Neuron (in vitro differentiated cells): ENCODE results near the gene HOXC12.

Source experiments
- H2AFZ ChIP-seq: one replicate; pipeline ENCODE4 v1.6.1; 2013; ENCODE audit warnings: low read depth, mild to moderate bottlenecking, inconsistent platforms, low read length, moderate library complexity
- H3K27me3 ChIP-seq: one replicate; pipeline ENCODE4 v1.6.1; 2013; ENCODE audit warnings: low read length; ENCODE audit not compliant: insufficient read depth
- H3K36me3 ChIP-seq: one replicate; pipeline ENCODE4 v1.6.1; 2013; ENCODE audit warnings: low read length; ENCODE audit not compliant: insufficient read depth
- H3K4me1 ChIP-seq: one replicate; pipeline ENCODE4 v1.6.1; 2013; ENCODE audit warnings: low read length; ENCODE audit not compliant: insufficient read depth
- H3K4me3 ChIP-seq: 2 replicates; pipeline ENCODE4 v1.5.1; 2013; ENCODE audit warnings: mild to moderate bottlenecking, low read length, moderate library complexity
- H3K9me3 ChIP-seq: one replicate; pipeline ENCODE4 v1.6.1; 2013; ENCODE audit warnings: low read length

Gene HOXC12

DNA sequence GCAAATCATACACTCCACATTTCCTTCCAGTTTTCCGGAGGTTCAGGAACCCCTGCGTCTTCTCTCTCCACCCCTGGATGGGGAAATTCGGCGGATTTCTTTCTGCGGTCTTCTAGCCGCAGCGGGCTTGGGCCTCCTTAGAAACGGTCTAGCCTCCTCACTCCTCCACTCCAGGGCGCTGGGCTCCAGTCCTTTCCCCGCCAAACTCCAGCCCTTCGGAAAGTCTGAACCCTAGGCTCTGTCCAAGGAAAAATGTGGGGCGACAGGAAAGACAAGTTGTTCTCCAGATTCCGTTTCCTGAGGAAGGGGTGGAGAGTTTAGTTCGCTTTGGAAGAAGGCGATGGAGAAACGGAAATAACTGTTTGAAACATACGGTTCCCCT, 28.9 kb downstream of the HOXC12 start:
- peaks cover 94% of the 10 kb centered on the region for H3K27me3 ChIP-seq

DNA sequence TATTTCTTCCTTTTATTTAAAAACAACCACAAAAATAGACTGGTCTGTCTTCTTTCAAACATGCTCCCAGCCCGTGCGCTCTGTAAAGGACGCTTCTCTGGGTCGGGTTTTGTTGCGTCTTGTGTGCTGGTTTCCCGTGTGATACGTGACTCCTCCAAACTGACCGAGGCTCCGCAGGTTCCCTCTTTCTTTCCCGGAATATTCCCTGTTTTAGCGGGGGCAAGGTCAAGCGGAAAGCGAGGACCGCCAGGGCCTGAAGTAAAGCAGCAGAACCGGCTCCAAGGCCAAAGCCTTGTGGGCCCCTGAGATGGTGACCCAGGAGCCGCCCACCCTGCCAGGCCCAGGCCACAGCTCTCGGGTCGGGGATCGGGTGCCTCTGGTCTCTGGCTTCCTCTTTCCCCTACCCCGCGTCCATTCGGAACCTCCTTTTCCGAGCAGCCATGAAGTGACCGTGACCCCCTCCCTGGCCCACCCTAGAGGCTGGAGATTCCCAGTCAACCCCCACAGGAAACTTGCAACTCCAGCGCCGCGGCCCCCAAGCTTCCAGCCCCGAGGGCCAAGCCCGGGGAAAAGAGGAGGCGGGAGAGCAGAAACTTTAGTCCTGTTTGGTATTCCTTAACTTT, 29.4 kb downstream of the HOXC12 start:
- no peak overlapping the region for H3K4me3 ChIP-seq
- no peak overlapping the region for H2AFZ ChIP-seq
- H3K9me3 ChIP-seq, result no peaks in the 10 kb centered on the region
- H3K4me1 ChIP-seq, result no peaks in the 10 kb centered on the region
- H3K36me3 ChIP-seq, result no peaks in the 10 kb centered on the region
- H3K27me3 ChIP-seq, result peaks cover 94% of the 10 kb centered on the region

More for the DNA sequence above, 28.9 kb downstream of the HOXC12 start:
- H3K9me3 ChIP-seq, result no peaks in the 10 kb centered on the region
- H2AFZ ChIP-seq, result no peak overlapping the region
- no peaks in the 10 kb centered on the region for H3K4me1 ChIP-seq
- no peak overlapping the region for H3K4me3 ChIP-seq
- no peaks in the 10 kb centered on the region for H3K36me3 ChIP-seq

- Histone ChIP-seq H3K27me3 (peaks cover 94% of the 10 kb centered on the region), H3K4me3 (no peak within 1 kb of the TSS), H2AFZ (peak within 1 kb of the TSS; percentile 15)
Measured at GRCh38 chr12:53984901-53985691, 30.4 kb downstream of the HOXC12 start, which contains the start of gene HOXC10. TSS of gene HOXC10 (plus strand) at chr12:53985146. CDS start at chr12:53985260, 114 bp downstream.

GRCh38 chr12:53985692-53985993, 30.9 kb downstream of the HOXC12 start:
- Histone ChIP-seq H3K4me3 (no peak overlapping the region), H3K27me3 (peaks cover 95% of the 10 kb centered on the region), H3K9me3 (no peaks in the 10 kb centered on the region), H2AFZ (no peak overlapping the region), H3K36me3 (no peaks in the 10 kb centered on the region), H3K4me1 (no peaks in the 10 kb centered on the region)

More at GRCh38 chr12:53984901-53985691, 30.4 kb downstream of the HOXC12 start, which contains the start of gene HOXC10:
- H3K9me3 ChIP-seq, result no peaks in the 10 kb centered on the region
- no peaks in the 10 kb centered on the region for H3K36me3 ChIP-seq
- no peaks in the 10 kb centered on the region for H3K4me1 ChIP-seq

DNA sequence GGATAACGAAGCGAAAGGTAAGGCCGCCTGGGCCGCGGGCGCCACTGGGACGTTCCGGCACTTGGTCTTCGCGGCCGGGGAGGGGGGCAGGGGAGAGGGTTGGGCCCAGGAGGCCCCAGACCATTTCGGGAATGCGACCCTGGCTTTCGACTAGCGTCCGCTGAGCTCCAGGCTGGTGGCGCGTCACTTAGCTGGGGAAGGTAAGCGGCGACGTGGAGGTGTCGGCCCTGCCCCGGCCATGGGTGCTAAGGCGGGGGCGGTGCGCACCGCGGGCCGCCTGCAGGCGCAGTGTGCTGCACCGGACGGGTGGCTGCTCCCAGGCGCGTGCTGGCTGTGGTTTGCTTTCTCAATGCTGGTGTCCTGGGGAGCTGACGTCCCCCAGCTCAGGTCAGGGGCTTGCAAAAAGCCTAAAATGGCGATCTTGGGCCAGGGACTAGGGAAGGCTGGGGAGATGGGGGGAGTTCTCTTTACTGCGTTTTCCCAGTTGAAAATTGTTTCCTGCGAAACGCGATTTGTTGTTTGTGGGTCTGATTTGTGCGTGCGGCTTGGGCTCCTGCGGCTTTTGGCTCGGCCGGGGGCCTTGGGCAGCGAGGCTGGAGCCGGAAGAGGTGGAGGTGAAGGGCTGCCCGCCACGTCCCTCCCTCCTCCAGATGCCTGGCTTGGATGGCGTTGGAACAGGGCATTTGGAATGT, 31.4 kb downstream of the HOXC12 start:
- Histone ChIP-seq H3K4me1 (no peaks in the 10 kb centered on the region), H3K4me3 (no peak overlapping the region), H3K27me3 (peaks cover 95% of the 10 kb centered on the region), H3K9me3 (no peaks in the 10 kb centered on the region), H3K36me3 (no peaks in the 10 kb centered on the region), H2AFZ (no peak overlapping the region)

- H3K4me3 ChIP-seq, result no peak overlapping the region
- H3K27me3 ChIP-seq, result peaks cover 95% of the 10 kb centered on the region
- H3K9me3 ChIP-seq, result no peaks in the 10 kb centered on the region
- H3K36me3 ChIP-seq, result no peaks in the 10 kb centered on the region
- no peaks in the 10 kb centered on the region for H3K4me1 ChIP-seq
- no peak overlapping the region for H2AFZ ChIP-seq
Measured at GRCh38 chr12:53986686-53987483, 32.2 kb downstream of the HOXC12 start.

DNA sequence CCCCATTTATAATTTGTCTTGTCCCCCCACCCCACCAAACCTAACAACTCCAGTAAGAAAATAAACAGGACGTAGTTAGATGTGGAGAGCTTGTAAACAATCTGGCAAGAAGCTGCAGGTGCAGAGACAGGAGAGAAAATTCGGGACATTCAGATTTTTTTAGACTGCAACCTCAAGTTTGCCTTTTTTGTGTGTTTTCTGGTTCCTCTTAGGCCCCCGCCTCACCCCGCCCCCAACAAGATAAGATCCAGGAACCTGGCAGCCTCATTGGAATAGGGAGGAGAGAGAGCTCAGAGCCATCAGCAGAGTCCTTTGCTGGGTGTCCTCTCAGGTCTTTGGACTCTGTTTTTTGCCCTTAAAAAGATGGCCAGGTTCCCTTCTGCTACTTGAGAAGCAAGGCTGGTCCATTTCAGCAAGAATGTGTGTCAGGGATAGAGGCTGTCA, 33.1 kb downstream of the HOXC12 start:
- Histone ChIP-seq H2AFZ (no peak overlapping the region), H3K9me3 (no peaks in the 10 kb centered on the region), H3K27me3 (peaks cover 94% of the 10 kb centered on the region), H3K4me3 (no peak overlapping the region), H3K36me3 (no peaks in the 10 kb centered on the region), H3K4me1 (no peaks in the 10 kb centered on the region)

DNA sequence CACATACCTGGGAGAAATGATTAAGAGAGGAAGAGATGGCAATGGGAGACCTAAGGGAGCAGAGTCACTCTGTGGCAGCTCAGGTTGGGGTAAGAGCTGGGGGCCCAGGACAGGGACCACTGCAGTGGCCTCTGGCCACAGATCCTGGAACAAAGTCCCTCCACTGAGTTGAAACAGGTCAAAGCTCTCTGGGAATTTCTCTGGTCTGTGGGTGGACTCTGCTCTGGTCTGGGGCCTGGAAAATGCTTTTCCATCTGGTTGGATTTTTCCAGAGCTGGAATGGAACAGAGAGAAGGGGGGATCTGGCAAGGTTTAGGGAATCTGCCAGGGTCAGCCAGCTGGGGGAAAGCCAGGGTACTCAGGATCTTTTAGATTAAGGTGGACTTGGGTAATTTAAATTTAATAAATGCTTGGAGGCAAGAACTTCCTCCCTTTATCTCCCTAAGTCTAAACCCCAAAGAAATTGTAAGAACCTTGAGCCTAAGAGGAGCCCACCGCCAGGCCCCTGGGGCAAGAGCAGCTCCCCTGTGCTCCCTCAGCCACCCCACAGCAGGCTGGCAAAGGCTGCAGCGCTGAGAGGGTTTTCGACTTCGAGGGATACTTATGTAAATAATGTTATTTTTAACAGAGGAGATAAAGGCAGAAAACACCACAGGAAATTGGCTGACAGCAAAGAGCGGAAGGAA, 34.0 kb downstream of the HOXC12 start:
- Histone ChIP-seq H3K9me3 (no peaks in the 10 kb centered on the region), H3K36me3 (no peaks in the 10 kb centered on the region), H3K4me3 (no peak overlapping the region), H2AFZ (no peak overlapping the region), H3K27me3 (peaks cover 94% of the 10 kb centered on the region), H3K4me1 (no peaks in the 10 kb centered on the region)

- Histone ChIP-seq H3K9me3 (no peaks in the 10 kb centered on the region), H2AFZ (no peak overlapping the region), H3K4me1 (no peaks in the 10 kb centered on the region), H3K27me3 (peaks cover 94% of the 10 kb centered on the region), H3K4me3 (no peak overlapping the region), H3K36me3 (no peaks in the 10 kb centered on the region)
Measured at GRCh38 chr12:53989227-53990113, 34.8 kb downstream of the HOXC12 start.

- H3K4me1 ChIP-seq, result peaks cover 5% of the 10 kb centered on the region
- H3K4me3 ChIP-seq, result no peak overlapping the region
- no peaks in the 10 kb centered on the region for H3K36me3 ChIP-seq
- peaks cover 98% of the 10 kb centered on the region for H3K27me3 ChIP-seq
- H2AFZ ChIP-seq, result no peak overlapping the region
- H3K9me3 ChIP-seq, result no peaks in the 10 kb centered on the region
Measured at GRCh38 chr12:53990311-53991076, 35.8 kb downstream of the HOXC12 start.

DNA sequence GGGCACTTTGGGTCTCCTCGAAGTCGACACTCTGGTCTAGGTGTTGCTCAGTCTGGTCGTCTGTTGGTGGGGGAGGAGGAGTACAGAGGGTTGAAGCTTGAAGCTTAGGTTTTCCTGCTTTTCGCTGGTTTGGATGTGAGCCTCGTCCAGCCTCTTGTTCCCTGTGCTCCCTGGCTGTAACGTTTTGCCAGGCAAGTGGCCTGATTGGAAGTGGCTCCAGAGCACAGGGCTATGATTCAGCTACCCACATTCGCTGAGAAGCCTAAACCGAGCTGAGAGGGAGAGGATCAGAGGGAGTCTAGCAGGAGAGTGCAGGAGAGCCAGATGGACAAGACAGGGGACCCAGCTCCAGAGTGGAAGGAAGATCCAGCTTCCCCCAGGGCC, 36.4 kb downstream of the HOXC12 start:
- H3K4me3 ChIP-seq, result no peak overlapping the region
- no peaks in the 10 kb centered on the region for H3K9me3 ChIP-seq
- no peaks in the 10 kb centered on the region for H3K36me3 ChIP-seq
- peaks cover 98% of the 10 kb centered on the region for H3K27me3 ChIP-seq
- H2AFZ ChIP-seq, result no peak overlapping the region
- H3K4me1 ChIP-seq, result peaks cover 7% of the 10 kb centered on the region
